Ramos (cell line): ENCODE results near the gene GSDMA.
"Not testable (repeated sequence)": the region's sequence is repeated elsewhere in the genome, so short reads cannot be mapped to it uniquely, and the experiment has no call there.

Experiments
- in situ Hi-C: fragments of 300-500 bp; cut with MboI; formaldehyde crosslinking; loops from one replicate; pipeline ENCODE4 v1.14.3; 2022; ENCODE audit warnings: low sequenced_read_pairs; ENCODE audit not compliant: unreplicated experiment

The GSDMA gene

GRCh38 chr17:39988206-39988810 is 25.5 kb downstream of the GSDMA start:
- in situ Hi-C loops = no loop called here

DNA sequence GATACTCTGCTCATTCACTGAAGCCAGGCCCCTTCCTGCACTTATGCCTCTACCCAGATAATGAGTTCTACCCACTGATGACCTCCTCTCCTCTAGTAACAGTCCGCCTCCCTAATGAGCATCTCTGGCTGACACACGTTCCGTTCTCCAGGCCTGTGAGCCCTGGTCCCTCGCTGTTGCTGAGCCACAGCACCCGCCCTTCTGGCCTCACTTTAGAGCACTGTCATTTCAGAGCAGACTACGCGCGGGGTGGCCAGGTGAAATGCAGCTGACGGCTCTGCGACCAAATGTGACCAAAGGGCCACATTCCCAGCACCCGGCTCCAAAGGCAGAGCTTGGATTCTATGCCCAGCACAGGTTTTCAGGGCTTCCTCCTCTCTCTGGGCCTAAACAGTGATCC is 31.6 kb downstream of the GSDMA start:
- in situ Hi-C loops = no loop called here

DNA sequence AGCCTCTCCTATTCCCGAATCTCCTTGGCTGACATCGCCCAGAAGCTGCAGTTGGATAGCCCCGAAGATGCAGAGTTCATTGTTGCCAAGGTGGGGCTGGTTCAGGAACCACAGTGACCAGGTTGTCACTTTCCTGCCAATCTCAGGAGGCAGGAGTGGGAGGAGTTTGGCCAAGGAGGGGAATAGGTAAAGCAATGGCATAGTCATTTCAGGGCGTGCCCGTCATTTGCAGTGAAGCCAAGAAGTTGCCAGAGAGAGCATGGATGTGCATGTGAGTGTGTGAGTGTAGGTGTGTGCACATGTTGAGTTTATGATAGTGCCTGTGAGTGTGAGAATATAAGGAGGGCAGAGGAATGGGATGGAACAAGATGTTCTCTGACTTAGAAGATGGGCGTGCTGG is 32.6 kb downstream of the GSDMA start:
- in situ Hi-C loops = no loop called here

- in situ Hi-C loops = no loop called here
Measured at GRCh38 chr17:39996162-39996561, 33.4 kb downstream of the GSDMA start.

- in situ Hi-C loops = no loop called here
Measured at GRCh38 chr17:39996800-39997199, 34.0 kb downstream of the GSDMA start.

- in situ Hi-C loops = no loop called here
Measured at GRCh38 chr17:39997543-39997942, 34.7 kb downstream of the GSDMA start.

DNA sequence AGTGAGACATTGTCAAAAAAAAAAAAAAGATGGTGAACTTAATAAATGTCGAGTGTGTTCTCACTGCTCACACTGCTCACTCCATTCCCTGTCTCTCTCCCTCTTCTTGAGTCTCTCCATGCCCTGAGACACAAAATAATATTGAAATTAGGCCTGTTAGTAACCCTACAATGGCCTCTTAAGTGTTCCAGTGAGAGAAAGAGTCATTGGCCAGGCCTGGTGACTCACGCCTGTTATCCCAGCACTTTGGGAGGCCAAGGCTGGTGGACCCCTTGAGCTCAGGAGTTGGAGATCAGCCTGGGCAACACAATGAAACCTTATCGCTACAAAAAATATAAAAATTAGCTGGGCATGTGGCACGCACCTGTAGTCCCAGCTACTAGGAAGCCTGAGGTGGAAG is 36.3 kb downstream of the GSDMA start:
- in situ Hi-C loops = no loop called here

DNA sequence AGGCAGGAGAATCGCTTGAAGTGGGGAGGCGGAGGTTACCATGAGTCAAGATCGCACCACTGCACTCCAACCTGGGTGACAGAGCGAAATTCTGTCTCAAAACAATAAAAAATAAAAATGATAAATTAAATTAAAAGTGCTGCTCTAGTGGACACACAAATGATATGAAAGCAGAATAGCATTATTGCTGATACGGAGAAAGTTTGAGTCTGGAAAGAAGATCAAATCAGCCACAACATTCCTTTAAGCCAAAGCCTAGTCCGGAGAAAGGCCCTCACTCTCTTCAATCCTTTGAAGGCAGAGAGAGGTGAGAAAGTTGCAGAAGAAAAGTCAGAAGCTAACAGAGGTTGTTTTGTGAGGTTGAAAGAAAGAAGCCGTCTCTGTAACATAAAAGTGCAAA is 37.4 kb downstream of the GSDMA start:
- in situ Hi-C loops = no loop called here

- in situ Hi-C loops = not testable (repeated sequence)
Measured at GRCh38 chr17:40001335-40001734, 38.5 kb downstream of the GSDMA start.

DNA sequence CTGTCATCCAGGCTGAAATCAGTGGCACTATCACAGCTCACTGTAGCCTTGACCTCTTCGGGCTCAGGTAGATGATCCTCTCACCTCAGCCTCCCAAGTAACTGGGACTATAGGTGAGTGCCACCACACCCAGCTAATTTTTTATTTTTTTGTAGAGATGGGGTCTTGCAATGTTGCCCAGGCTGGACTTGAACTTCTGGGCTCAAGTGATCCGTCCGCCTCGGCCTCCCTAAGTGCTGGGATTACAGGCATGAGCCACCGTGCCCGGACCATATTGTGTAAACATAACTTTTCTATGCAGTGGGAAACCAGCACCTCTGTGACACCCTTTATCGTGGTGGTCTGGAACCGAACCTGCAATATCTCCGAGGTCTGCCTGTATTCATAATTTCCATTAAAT is 41.3 kb downstream of the GSDMA start:
- in situ Hi-C loops = no loop called here

DNA sequence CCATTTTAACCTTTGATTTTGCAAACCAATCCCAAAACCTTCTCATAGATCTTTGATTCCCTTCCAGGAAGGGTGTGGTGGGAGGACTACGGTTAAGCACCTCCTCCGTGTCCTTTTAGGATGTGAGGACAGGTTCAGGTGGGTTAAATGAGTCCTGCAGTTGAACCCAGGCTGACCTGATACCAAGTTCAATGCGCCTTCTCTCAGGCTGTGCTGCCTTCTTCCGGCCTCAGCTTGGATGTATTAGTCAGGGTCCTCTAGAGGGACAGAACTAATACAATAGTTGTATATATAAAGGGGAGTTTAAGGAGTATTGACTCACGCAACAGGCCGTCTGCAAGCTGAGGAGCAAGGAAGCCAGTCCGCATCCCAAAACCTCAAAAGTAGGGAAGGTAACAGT is 41.9 kb downstream of the GSDMA start:
- in situ Hi-C loops = no loop called here

GRCh38 chr17:40005520-40005919 is 42.7 kb downstream of the GSDMA start:
- in situ Hi-C loops = no loop called here

DNA sequence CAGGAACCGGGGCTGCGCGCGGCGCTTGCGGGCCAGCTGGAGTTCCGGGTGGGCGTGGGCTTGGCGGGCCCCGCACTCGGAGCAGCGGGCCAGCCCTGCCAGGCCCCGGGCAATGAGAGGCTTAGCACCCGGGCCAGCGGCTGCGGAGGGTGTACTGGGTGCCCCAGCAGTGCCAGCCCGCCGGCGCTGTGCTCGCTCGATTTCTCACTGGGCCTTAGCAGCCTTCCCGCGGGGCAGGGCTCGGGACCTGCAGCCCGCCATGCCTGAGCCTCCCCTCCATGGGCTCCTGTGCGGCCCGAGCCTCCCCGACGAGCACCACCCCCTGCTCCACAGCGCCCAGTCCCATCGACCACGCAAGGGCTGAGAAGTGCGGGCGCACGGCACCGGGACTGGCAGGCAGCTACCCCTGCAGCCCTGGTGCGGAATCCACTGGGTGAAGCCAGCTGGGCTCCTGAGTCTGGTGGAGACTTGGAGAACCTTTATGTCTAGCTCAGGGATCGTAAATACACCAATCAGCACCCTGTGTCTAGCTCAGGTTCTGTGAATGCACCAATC is 48.2 kb downstream of the GSDMA start:
- in situ Hi-C loops = loop anchor here (5.0 to 10.0 kb wide), 2 partner anchors 76 to 174 kb away; no protein-coding TSS in a partner anchor

DNA sequence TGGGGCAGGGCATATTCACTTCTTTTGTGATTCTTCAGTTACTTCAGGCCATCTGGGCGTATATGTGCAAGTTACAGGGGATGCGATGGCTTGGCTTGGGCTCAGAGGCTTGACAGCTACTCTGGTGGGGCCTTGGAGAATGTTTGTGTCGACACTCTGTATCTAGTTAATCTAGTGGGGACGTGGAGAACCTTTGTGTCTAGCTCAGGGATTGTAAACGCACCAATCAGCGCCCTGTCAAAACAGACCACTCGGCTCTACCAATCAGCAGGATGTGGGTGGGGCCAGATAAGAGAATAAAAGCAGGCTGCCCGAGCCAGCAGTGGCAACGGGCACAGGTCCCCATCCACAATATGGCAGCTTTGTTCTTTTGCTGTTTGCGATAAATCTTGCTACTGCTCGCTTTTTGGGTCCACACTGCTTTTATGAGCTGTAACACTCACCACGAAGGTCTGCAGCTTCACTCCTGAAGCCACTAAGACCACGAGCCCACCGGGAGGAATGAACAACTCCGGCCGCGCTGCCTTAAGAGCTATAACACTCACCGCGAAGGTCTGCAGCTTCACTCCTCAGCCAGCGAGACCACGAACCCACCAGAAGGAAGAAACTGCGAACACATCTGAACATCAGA is 49.3 kb downstream of the GSDMA start:
- in situ Hi-C loops = loop anchor here (5.0 to 10.0 kb wide), 2 partner anchors 75 to 173 kb away; no protein-coding TSS in a partner anchor

DNA sequence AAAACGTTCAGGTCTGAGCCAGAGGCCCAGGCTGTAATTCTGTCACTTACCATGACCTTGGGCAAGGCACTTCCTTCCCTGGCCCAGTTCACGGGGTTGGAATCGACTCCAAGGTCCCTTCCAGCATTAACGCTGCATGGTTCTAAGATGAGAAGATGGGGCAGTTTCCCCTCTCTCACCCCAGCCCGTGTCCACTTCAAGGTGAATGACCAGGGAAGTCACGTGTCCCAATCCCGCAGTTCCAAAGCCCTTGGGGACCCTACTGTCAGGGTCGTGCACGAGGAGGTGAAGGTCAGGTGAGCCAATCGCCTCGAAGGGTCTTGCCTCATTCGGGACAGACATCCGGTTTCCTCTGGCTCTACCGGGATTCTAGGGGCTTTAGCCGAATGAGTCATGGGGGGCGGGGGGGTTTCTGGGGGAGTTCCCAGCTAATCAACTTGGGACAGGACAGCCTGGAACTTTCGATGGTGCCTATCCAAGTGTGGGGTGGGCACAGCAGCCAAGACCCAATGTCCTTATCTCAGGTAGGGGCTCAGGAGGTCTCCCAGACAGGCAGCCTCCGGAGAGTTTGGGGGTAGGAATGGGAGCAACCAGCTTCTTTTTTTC is 51.7 kb downstream of the GSDMA start:
- in situ Hi-C loops = loop anchor here (5.0 to 10.0 kb wide), 2 partner anchors 73 to 170 kb away; no protein-coding TSS in a partner anchor

- in situ Hi-C loops = loop anchor here (10.0 kb wide), 1 partner anchor 170 kb away; no protein-coding TSS in a partner anchor
Measured at GRCh38 chr17:40015005-40015997, 52.5 kb downstream of the GSDMA start, which contains the start of gene CSF3. Gene CSF3 (plus strand): TSS chr17:40015440. CDS start chr17:40015475, 35 bp downstream.

DNA sequence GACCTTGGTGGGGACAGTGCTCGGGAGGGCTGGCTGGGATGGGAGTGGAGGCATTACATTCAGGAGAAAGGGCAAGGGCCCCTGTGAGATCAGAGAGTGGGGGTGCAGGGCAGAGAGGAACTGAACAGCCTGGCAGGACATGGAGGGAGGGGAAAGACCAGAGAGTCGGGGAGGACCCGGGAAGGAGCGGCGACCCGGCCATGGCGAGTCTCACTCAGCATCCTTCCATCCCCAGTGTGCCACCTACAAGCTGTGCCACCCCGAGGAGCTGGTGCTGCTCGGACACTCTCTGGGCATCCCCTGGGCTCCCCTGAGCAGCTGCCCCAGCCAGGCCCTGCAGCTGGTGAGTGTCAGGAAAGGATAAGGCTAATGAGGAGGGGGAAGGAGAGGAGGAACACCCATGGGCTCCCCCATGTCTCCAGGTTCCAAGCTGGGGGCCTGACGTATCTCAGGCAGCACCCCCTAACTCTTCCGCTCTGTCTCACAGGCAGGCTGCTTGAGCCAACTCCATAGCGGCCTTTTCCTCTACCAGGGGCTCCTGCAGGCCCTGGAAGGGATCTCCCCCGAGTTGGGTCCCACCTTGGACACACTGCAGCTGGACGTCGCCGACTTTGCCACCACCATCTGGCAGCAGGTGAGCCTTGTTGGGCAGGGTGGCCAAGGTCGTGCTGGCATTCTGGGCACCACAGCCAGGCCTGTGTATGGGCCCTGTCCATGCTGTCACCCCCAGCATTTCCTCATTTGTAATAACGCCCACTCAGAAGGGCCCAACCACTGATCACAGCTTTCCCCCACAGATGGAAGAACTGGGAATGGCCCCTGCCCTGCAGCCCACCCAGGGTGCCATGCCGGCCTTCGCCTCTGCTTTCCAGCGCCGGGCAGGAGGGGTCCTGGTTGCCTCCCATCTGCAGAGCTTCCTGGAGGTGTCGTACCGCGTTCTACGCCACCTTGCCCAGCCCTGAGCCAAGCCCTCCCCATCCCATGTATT is 53.5 kb downstream of the GSDMA start:
- in situ Hi-C loops = loop anchor here (10.0 kb wide), 1 partner anchor 169 kb away; no protein-coding TSS in a partner anchor

- in situ Hi-C loops = loop anchor here (10.0 kb wide), 1 partner anchor 167 kb away; no protein-coding TSS in a partner anchor
Measured at GRCh38 chr17:40017422-40018080, 54.7 kb downstream of the GSDMA start.
